Esophagus mucosa (tissue), 1 donor: Measurements from ENCODE around the gene PRSS16. TPM values are rescaled to one million over a fixed set of nuclear protein-coding genes. Genes with fewer than 3 reads are reported as not detected.

Experiments used
- ATAC-seq: fragments of 200-7000 bp; cut with Tn5 transposase; one replicate; pipeline ENCODE4 v1.9.1; 2020
- total RNA-seq: library from RNA; stranded (reverse); gene quantifications from one replicate; pipeline ENCODE4 v1.2.4, GENCODE V29; 2023
- donor health status: DM: yes; HTN: yes; CAD: no.

Gene PRSS16
- total RNA-seq, 1 donor from 2014 or later = 7.7 TPM

GRCh38 chr6:27286141-27286540, 38.6 kb downstream of the PRSS16 start:
- ATAC-seq = no peak

GRCh38 chr6:27287751-27288135, 40.2 kb downstream of the PRSS16 start:
- no peak for ATAC-seq

GRCh38 chr6:27288136-27289044, 40.9 kb downstream of the PRSS16 start:
- ATAC-seq = no peak

DNA sequence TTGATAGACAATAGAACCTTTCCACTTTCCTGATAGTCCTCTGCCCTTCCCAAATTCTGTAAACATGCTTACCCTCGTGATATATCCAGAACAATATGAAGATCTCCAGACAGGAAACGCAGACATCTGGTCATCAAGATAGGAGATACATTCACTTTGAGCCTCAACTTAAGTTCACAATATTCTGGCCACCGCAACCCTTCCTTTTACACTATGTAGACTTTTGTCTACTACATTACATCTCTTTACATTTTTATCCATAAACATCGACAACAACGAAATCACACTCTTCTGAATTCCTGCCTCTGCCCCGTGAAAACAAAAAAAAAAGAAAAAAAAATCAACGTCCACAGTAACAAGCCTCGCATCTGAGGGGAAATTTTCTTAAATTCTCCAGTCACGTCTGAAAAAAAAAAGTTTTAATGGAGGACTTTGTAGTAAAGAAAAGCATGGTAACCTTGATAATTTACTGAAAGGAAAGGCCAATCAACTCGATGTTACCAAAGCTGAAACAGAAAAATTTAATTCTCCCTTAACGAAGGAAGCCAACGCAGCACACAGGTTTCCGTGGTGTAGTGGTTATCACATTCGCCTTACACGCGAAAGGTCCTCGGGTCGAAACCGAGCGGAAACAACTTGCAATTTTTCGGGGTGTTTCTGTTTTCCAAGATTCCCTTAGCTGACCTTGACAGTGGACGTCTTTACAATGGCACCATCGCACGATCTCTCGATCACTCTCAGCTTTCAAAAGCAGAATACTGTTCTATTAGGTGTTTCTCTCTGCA, 42.8 kb downstream of the PRSS16 start:
- ATAC-seq = no peak

- ATAC-seq = no peak
Observed at GRCh38 chr6:27290850-27291208, 43.3 kb downstream of the PRSS16 start.

DNA sequence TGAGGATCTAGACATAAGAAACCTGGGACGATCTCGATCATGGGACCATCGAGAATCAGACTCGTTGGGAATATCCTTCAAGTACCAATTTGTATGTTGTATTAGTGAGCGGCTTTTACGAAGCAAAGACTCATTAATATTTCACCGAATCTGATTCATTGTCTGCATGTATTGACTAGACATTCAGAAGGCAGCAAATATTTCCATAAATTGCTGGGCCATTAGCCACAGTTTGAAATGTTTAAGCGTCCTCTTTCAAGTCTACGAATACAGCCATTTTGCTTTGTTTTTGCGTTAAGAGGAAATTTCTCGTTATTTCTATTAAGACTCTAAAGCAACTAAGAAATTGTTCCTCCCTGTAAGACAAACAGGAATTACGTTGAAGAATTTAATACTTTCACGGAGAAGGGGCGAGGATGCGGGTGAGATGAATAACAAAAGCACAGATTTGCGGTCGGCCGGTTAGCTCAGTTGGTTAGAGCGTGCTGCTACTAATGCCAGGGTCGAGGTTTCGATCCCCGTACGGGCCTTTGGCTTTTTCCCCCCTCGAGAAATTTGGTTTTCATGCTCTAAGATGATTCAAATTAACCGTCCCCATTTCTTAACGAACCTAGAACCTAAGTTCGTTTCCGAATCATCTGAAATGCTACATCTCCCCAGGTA, 46.1 kb downstream of the PRSS16 start:
- no peak for ATAC-seq

GRCh38 chr6:27294409-27294808, 46.9 kb downstream of the PRSS16 start:
- no peak for ATAC-seq

DNA sequence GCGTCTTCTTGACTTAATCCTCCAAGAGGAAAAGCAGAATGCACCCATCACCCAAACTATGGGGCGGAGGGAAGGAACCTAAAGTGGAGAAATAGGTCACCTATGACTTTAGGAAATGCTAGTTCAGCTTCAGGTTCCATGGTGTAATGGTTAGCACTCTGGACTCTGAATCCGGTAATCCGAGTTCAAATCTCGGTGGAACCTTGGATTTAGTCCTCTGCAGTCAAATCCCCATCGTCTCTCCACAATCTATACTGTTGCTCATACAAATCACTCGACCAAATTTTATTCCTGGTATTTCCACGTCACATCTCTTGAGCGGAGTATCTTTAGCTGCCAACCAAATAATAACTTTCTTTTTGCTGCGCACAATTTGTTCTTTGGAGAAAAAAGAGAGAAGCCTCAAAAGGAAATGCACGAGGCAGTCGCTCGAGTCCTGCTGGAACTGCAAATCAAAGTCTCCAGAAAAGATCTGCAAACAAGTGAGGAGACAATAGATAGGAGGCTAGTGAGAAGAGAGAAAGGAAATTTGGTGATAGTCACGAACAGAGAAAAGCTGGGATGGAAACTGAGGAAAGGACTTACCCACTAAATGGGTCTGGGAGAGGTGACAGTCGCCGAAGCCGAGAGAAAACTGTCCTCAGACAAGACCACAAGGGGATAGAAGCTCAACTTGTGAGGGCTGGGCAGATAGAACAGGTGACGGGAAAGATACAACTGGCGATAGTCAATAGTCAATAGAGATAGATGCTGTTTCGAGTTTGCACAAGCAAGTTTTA, 48.0 kb downstream of the PRSS16 start:
- peak; percentile 26 for ATAC-seq

GRCh38 chr6:27296106-27296783, 48.7 kb downstream of the PRSS16 start:
- ATAC-seq = no peak

- no peak for ATAC-seq
Observed at GRCh38 chr6:27297484-27297856, 50.0 kb downstream of the PRSS16 start.

- ATAC-seq = no peak
Observed at GRCh38 chr6:27297857-27298730, 50.6 kb downstream of the PRSS16 start.

- ATAC-seq = no peak
Observed at GRCh38 chr6:27303613-27304272, 56.2 kb downstream of the PRSS16 start.

Other genes starting within 250 kb of the PRSS16 start
- gene POM121L2, start 64.6 kb downstream of the PRSS16 start, total RNA-seq = not detected
- gene ZNF391, start 141.1 kb downstream of the PRSS16 start, total RNA-seq = 1.4 TPM
- gene ZNF184, start 225.4 kb downstream of the PRSS16 start, total RNA-seq = 3.0 TPM